Right lobe of liver (tissue), 4 donors: Measurements from ENCODE around the gene TBC1D10A.

Experiments used
- POLR2A ChIP-seq: fragments of 450-650 bp; IDR thresholded peaks from one replicate; pipeline ENCODE4 v1.6.1; 2017; ENCODE audit warnings: antibody characterized with exemption, mild to moderate bottlenecking
- TF ChIP-seq, protein P1 (sequence below), 4 donors: fragments of 200-600 bp in 3 of 4; fragments of 450-650 bp in 1 of 4; IDR thresholded peaks; one replicate each; pipeline versions ENCODE4 v1.5.1 to v1.8.0; 2016 to 2022; ENCODE audit warnings: antibody characterized with exemption in 4 of 4, mild to moderate bottlenecking in 2 of 4
- donor health status: DM: no; HTN: no; CAD: no.
- donor health status: DM: no; HTN: no; CAD: no.
- donor health status: DM: no; HTN: yes; CAD: no.

- TF ChIP-seq, protein P1, sequence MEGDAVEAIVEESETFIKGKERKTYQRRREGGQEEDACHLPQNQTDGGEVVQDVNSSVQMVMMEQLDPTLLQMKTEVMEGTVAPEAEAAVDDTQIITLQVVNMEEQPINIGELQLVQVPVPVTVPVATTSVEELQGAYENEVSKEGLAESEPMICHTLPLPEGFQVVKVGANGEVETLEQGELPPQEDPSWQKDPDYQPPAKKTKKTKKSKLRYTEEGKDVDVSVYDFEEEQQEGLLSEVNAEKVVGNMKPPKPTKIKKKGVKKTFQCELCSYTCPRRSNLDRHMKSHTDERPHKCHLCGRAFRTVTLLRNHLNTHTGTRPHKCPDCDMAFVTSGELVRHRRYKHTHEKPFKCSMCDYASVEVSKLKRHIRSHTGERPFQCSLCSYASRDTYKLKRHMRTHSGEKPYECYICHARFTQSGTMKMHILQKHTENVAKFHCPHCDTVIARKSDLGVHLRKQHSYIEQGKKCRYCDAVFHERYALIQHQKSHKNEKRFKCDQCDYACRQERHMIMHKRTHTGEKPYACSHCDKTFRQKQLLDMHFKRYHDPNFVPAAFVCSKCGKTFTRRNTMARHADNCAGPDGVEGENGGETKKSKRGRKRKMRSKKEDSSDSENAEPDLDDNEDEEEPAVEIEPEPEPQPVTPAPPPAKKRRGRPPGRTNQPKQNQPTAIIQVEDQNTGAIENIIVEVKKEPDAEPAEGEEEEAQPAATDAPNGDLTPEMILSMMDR (IDR thresholded peaks at IDR 0.05): no peak
- no peak for TF ChIP-seq POLR2A
These were observed 10.7 kb downstream of the TBC1D10A start for GRCh38 chr22:30315962-30316576.
